Tibial nerve (tissue), 4 donors: ENCODE measurements around the gene OPHN1. TPM values are rescaled to one million over a fixed set of nuclear protein-coding genes. Genes with fewer than 3 reads are reported as not detected.
"Not testable (repeated sequence)": the region's sequence is repeated elsewhere in the genome, so short reads cannot be mapped to it uniquely, and the experiment has no call there.

ENCODE experiments used
- DNase-seq, 2 donors: peaks; one replicate each; pipeline ENCODE4 v3.0.0-alpha.2; 2019; ENCODE audit warnings: low spot score in 2 of 2
- H3K27ac ChIP-seq, 4 donors: fragments of 200-600 bp; sonication (generic) in 3 of 4; one replicate each; pipeline ENCODE4 v1.5.1; 2017 to 2019; ENCODE audit warnings: mild to moderate bottlenecking in 1 of 4
- H3K27me3 ChIP-seq, 2 donors: fragments of 200-600 bp; sonication (generic) in 1 of 2; one replicate each; pipeline versions ENCODE4 v1.5.1 to v1.6.0; 2017 to 2019
- H3K36me3 ChIP-seq, 3 donors: fragments of 200-600 bp; sonication (generic); one replicate each; pipeline ENCODE4 v1.5.1; 2018 to 2019
- H3K4me1 ChIP-seq, 4 donors: fragments of 200-600 bp; sonication (generic) in 3 of 4; one replicate each; pipeline ENCODE4 v1.5.1; 2017 to 2019
- H3K4me3 ChIP-seq, 4 donors: fragments of 200-600 bp; sonication (generic) in 3 of 4; one replicate each; pipeline ENCODE4 v1.5.1; 2017 to 2019; ENCODE audit warnings: mild to moderate bottlenecking in 1 of 4, moderate library complexity in 1 of 4
- H3K9me3 ChIP-seq, 4 donors: fragments of 200-600 bp; sonication (generic) in 3 of 4; one replicate each; pipeline ENCODE4 v1.5.1; 2017 to 2019
- CTCF ChIP-seq, 5 experiments: fragments of 200-600 bp in 3 of 5; fragments of 450-650 bp in 2 of 5; sonication (generic) in 3 of 5; IDR thresholded peaks; one replicate each; pipeline ENCODE4 v1.5.1; 2016 to 2019; ENCODE audit warnings: antibody characterized with exemption in 5 of 5, mild to moderate bottlenecking in 3 of 5, moderate library complexity in 2 of 5
- EP300 ChIP-seq, 2 donors: sonication (generic); formaldehyde crosslinking; IDR thresholded peaks; one replicate each; pipeline ENCODE4 v1.6.1; 2017; ENCODE audit warnings: antibody characterized with exemption in 2 of 2, mild to moderate bottlenecking in 1 of 2
- POLR2A ChIP-seq, 2 donors: fragments of 450-650 bp; IDR thresholded peaks; one replicate each; pipeline ENCODE4 v1.6.1; 2017; ENCODE audit warnings: antibody characterized with exemption in 2 of 2, mild to moderate bottlenecking in 2 of 2, moderate library complexity in 2 of 2
- WGBS, 2 donors: methylation state at CpG; one replicate each; pipeline ENCODE4 v1.1.5; 2018; 5-methylcytosine and 5-hydroxymethylcytosine counted together
- total RNA-seq, 4 donors: library from RNA; depleted of rRNA; stranded (reverse); fragments of >200 nt; gene quantifications; one replicate each; pipeline ENCODE4 v1.1.0, GENCODE V29; 2016

The OPHN1 gene
- total RNA-seq, 4 donors from 2014 or later: 13.2 to 27.1 (median 20.5) TPM

GRCh38 chrX:68287419-68287818 is 145.9 kb downstream of the OPHN1 start:
- TF ChIP-seq CTCF (IDR thresholded peaks at IDR 0.05) (no peak), EP300 (IDR thresholded peaks at IDR 0.05) (no peak), POLR2A (IDR thresholded peaks at IDR 0.05) (no peak)
- peaks cover 0 to 6% of the 10 kb centered on the region in 2 donors for H3K27me3 ChIP-seq
- H3K4me1 ChIP-seq: no peaks in the 10 kb centered on the region
- H3K9me3 ChIP-seq: no peaks in the 10 kb centered on the region
- H3K36me3 ChIP-seq: no peaks in the 10 kb centered on the region
- no peak overlapping the region for H3K27ac ChIP-seq
- H3K4me3 ChIP-seq: no peak overlapping the region
- 55 to 73% methylated on average over 3 of the region's 3 CpGs for WGBS, 2 donors
- no peak for DNase-seq

GRCh38 chrX:68286980-68287379 is 146.3 kb downstream of the OPHN1 start:
- Histone ChIP-seq H3K4me3 (no peak overlapping the region), H3K27me3 (peaks cover 0 to 6% of the 10 kb centered on the region in 2 donors), H3K36me3 (no peaks in the 10 kb centered on the region), H3K4me1 (no peaks in the 10 kb centered on the region), H3K27ac (no peak overlapping the region), H3K9me3 (no peaks in the 10 kb centered on the region)
- TF ChIP-seq EP300 (IDR thresholded peaks at IDR 0.05): no peak
- no peak for TF ChIP-seq CTCF (IDR thresholded peaks at IDR 0.05)
- no peak for TF ChIP-seq POLR2A (IDR thresholded peaks at IDR 0.05)
- no peak for DNase-seq

- TF ChIP-seq CTCF (IDR thresholded peaks at IDR 0.05) (no peak), POLR2A (IDR thresholded peaks at IDR 0.05) (no peak), EP300 (IDR thresholded peaks at IDR 0.05) (no peak)
- Histone ChIP-seq H3K27me3 (peaks cover 0 to 6% of the 10 kb centered on the region in 2 donors), H3K27ac (no peak overlapping the region), H3K4me1 (no peaks in the 10 kb centered on the region), H3K36me3 (no peaks in the 10 kb centered on the region), H3K9me3 (no peaks in the 10 kb centered on the region), H3K4me3 (no peak overlapping the region)
- no peak for DNase-seq
Measured at GRCh38 chrX:68286076-68286475, 147.2 kb downstream of the OPHN1 start.

GRCh38 chrX:68284281-68284904 is 148.9 kb downstream of the OPHN1 start:
- Histone ChIP-seq H3K9me3 (no peaks in the 10 kb centered on the region), H3K4me3 (no peak overlapping the region), H3K27me3 (peaks cover 0 to 6% of the 10 kb centered on the region in 2 donors), H3K36me3 (no peaks in the 10 kb centered on the region), H3K4me1 (peaks cover 0 to 2% (median 0%) of the 10 kb centered on the region in 4 donors), H3K27ac (no peak overlapping the region)
- no peak for TF ChIP-seq POLR2A (IDR thresholded peaks at IDR 0.05)
- WGBS, 2 donors: 79 to 100% methylated on average over 2 of the region's 2 CpGs
- DNase-seq: no peak

GRCh38 chrX:68273887-68274286 is 159.4 kb downstream of the OPHN1 start:
- no peak overlapping the region for H3K27ac ChIP-seq
- peak; percentile 4 to 13 for DNase-seq
- H3K4me3 ChIP-seq: no peak overlapping the region
- no peaks in the 10 kb centered on the region for H3K4me1 ChIP-seq
- WGBS, 2 donors: 17 to 19% methylated on average over 1 of the region's 1 CpG
- no peaks in the 10 kb centered on the region for H3K9me3 ChIP-seq
- TF ChIP-seq CTCF (IDR thresholded peaks at IDR 0.05): no peak
- TF ChIP-seq POLR2A (IDR thresholded peaks at IDR 0.05): no peak
- H3K36me3 ChIP-seq: no peaks in the 10 kb centered on the region
- H3K27me3 ChIP-seq: no peaks in the 10 kb centered on the region

- not testable (repeated sequence) for DNase-seq
Measured at GRCh38 chrX:68264793-68265192, 168.5 kb downstream of the OPHN1 start.

More at GRCh38 chrX:68264793-68265192, 168.5 kb downstream of the OPHN1 start:
- not testable (repeated sequence) for H3K27me3 ChIP-seq, H3K36me3 ChIP-seq, H3K27ac ChIP-seq, H3K9me3 ChIP-seq, H3K4me1 ChIP-seq, H3K4me3 ChIP-seq
- 79 to 100% methylated on average over 4 to 9 of the region's 9 CpGs for WGBS, 2 donors
